8988T (cell line): ENCODE results near the gene MAD2L1BP.

Experiments
- DNase-seq: peaks from one replicate; pipeline ENCODE4 v3.0.0; 2011

MAD2L1BP gene

DNA sequence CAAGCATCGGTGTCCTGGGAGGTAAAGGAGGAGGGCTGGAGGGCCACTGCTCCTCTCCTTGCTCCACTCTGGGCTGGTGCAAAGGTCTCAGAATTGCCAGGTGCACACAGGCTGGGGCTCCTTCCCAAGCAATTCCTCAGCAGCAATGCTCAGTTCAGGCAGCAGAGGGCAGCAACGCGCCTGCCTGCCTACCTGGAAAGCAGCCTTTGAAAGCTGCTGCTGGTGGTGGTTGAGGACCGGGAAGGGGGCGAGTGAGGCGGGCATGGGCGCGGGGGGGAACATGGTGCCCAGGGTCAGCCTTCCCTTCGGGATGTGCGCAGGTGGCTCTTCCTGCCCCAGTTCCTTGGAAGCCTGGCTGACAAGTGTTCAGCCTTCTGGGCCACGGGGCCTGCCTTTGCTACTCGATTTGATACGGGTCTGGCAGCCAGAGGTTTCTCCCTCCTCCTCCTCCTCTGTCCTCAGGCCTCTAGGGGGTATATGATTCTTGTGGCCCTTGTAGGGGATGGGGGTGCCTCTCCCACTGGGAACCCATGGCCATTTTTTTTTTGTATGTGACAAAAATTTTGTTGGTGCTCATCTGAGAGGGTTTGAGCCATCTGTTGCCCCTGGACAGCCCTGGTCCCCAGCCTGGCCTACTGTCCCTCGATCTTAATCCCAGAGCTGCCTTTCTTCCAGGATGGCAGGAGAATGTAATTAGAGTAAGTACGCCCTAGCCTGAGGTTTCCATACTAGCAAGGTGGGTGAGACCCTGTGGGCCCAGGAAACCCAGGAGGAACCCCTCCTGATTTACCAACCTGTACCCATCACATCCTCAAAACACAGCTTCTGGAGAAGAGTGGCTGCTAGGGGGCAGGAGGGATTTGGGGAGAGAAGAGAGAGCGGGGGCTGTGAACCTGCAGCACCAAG is 31.9 kb downstream of the MAD2L1BP start:
- DNase-seq, result peak; percentile 76

DNA sequence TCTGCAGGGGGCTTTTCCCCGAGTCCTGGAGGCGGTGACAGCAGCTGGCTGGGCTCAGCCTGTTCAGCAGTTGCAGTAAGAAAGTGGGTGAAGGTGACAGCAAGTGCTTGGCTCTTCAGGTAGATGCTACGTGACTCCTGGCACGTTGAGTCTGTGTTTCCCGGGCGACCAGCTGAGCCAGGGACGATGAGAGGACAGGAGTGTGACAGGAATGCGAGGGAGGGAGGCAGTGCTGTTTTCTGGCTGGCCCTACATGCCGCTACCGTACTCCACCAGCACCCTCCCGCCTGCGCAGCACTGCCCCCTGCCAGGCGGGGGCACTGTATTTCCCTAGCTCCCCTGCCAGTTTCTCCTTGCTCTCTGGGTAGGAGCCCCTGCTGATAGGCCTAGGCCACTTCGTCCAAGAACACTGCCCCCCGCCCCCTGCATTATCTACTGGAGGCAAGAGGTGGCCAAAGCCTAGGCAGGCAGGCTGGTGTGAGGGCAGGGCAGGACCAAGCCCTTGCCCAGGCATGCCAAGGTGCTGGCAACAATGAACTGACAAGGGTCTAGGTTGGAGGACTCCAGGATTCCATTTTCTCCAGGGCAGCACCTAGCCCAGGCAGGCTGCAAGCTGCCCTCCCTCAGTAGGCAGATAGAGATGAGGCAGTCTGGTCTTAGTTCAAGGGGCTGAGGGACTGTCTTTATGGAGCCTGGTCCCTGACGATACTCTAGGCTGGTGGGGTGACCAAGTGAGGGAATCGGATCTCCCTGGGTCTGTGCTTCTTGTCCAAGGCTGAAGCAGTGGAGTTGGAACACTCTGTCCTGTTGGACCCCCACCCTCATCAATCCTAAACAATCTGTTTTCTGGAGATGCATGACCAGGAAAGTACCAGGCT is 32.8 kb downstream of the MAD2L1BP start:
- peak; percentile 88 for DNase-seq

DNA sequence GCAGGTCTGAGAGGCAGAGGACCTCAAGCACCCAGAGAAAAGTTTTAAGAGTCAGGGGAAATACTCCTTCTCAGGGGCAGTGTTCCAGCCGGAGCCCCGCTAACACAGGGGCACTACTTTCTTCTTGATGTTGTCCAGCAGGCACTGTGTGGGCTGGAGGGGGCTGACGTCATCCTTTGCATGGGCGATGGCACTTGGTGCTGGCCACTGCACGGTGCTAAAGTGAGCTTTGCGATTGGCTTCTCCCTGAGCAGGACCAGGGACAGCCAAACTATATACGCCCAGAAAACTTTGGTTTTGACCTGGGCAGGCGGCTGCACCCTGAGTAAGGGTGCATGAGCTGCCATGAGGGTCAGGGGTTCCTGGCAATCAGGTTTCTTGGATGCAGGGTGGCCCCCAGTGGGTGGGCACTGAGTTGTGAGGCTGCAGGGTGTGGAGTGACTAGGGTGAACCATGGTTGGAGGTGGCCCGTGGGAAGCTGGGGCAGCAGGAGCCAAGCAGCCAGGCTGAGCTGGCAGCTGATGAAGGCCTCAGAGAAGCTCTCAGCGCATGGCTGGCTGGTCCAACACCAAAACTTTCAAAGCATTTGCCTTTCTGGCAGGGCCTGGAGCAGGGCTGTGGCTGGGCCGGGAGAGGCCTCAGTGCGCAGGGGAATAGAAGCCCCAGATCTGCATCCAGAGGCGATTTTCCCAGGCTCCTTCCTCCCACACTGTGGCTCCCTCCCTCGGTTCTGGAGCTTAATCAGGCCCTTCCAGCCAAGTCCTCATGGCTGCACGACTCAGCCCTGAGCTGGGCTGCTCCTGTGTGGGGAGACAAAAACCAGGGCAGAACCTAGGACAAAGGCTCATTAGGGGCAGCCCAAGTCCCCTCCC is 33.6 kb downstream of the MAD2L1BP start:
- DNase-seq, result no peak

DNA sequence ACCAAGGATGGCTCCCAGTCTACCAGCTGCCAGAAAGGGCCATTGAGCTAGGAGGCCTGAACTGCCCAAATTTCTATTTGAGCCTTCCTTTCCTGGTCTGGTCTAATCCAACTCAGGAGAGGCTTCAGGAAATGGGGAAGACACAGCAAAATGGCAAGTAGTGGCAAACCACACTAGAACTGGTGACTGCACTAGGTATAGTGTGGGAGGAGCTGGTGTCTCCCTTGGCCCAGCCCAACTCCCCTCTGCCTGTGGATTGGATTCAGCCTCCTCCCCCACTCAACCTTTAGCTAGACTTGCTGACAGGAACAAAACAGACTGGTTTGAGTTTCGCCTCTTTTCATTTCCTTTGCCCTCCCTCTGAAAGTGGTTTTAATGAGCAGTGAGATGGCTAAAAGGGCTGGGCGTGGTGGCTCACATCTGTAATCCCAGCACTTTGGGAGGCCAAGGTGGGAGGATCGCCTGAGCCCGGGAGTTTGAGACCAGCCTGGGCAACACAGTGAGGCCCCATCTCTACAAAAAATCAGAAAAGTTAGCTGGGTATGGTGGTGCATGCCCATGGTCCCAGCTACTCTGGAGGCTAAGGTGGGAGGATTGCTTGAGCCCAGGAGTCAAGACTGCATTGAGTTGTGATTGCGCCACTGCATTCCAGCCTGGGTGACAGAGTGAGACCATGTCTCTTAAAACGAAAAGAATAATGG is 34.4 kb downstream of the MAD2L1BP start:
- no peak for DNase-seq

DNA sequence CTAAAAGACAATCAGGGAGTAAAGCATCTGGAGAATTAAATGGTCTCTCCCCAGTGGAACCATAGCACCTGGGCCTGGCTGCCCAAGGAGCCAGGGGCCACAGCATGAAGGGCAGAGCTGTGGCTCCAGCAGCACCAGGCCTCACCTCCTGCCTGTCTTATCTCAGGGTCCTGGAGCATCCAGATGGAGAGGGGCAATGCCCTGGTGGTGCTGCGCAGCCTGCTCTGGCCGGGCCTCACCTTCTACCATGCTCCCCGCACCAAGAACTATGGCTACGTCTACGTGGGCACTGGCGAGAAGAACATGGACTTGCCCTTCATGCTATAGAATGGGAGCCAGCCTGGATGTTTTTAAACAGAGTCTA is 35.0 kb downstream of the MAD2L1BP start:
- no peak for DNase-seq

DNA sequence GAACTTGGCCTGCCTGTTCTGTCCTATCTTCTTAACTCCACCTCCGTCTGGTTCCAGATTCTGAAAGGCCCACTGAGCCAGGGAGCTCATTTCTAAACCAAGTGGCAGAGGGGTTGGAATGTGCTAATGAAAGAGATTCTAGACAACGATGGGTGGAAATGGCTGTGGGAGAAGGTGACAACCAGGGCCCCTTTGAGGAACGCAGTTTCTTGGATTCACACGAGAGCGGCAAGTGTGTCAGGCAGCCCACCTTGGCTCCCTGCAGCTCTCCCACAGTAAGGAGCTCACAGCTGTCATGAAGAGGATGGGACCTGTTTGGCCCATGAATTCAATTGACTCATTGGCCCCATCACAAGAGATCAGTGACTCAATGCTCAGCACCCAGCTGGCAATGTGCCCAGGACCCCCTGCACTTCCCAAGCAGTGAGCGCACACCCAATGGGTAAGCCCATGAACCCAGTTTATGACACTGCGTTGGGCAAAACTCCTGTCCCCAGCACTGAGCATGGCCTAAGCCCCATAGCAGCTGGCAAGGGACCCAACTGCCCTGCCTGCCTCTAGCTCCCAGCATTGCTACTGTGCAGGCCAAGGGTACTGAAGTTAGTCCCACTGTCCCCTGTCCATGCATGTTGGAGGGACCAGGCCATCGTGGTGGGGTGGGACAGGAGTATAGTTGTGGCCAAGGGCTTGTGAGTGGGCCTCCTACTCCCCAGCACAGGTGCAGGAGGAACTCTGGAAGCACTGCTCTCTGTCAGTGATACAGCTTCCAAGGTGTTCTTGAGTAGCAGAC is 35.6 kb downstream of the MAD2L1BP start:
- DNase-seq, result no peak

DNA sequence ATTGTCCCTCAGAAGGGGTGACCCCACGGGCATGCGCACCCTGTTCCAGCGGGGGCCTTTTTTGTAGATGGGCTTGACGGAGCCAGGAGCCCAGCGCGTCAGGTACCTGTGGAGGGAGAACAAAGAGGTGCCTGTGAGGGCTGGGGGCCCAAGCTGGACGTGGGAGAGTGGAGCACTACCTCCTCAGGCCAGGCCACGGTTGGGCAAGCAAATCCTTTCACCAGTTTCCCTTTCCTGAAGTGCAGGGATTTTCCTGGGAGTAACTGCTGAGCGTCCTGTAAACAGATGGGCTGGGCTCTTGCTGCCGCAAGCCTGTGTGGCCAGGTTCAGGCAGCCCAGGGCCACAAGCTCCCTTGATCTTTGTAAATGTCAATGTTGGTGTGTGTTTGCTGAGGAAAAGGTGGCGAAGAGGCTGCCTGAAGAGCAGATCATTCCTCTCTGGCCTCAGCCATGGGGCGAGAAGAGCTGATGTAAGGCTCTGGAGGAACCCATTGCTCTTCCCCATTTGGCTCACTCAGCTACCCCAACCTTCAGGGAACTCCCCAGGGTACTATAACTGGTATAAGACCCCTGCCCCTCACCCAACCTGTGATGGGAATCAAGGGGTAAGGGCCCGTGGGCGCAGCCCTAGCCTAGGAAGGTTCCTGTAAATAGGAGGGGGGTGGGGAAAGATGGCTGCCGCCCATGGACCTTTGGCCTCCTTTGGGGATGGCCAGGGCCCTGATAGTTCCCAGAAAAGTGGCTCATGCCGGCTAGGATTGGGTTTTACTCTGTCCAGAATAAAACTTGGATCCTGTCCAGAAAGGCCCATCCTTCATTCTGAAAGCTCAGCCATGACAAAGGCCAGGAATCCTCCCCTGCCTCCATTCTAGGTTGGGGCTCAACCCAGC is 36.4 kb downstream of the MAD2L1BP start:
- DNase-seq, result no peak

DNA sequence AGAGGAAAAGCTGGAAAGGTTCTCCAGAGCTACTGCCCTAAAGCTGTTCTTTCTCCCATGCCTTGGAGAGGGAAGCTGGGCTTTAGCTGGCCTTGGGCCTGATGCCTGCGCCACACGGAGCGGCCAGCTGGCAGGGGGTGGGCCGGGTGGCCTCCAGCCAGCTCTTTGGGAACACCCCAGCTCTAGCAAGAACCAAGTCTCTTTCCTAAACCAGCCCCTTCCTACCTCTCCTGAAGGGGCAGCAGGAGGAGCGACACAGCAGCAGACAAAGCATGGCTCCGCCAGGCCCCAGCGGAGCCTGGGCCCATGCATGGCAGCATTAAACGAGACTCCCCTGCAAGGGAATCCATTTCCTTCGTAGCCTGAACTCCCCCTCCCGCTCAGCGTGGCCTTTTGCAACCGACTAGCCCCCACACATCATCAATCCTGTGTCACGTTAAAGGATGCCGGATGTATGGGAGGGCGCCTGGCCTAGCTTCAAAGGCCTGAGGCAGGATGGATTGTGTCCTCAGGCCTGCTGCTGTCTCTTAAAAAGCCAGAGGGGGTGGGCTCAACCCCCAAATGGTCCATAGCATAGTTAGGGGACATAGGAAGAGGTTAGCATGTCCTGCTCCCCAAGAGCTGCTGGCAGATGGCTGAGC is 37.9 kb downstream of the MAD2L1BP start:
- no peak for DNase-seq

DNA sequence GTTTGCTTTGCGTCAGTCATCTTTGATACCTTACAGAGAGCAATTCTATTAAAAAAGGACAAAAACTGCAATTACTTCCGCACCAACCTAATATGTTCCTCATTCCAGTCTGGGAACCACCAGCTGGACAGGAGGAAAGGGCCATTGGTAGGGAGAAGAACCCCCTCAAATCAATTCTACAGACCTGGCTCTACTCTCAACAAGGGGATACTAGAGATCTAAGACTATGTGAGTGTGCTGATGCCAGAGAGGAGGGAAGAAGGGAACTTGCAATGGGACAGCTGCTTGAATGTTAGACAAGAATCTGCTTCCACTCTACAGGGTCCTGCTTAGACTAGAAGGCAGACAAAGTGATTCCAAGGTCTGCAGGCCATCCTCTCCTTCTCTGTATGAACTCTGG is 38.7 kb downstream of the MAD2L1BP start:
- no peak for DNase-seq

DNA sequence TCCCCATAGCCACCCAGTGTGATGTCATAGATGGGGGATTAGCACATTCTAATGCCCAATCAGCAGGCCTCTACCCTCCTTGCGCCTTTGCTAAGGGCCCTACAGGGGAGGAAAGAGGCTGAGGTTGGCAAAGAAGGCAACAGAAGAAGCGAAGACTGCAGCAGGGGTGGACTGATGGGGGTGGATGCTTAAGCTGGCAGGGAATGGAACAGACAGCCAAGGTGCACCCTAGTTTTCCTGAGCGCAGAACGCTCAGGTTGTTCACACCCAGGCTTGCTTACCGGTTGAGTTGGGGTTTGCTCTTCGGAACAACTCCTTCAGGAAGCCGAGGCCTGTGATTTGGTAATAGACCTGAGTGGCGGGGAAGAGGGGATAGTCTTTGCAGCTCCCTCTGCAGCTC is 39.3 kb downstream of the MAD2L1BP start:
- no peak for DNase-seq

DNA sequence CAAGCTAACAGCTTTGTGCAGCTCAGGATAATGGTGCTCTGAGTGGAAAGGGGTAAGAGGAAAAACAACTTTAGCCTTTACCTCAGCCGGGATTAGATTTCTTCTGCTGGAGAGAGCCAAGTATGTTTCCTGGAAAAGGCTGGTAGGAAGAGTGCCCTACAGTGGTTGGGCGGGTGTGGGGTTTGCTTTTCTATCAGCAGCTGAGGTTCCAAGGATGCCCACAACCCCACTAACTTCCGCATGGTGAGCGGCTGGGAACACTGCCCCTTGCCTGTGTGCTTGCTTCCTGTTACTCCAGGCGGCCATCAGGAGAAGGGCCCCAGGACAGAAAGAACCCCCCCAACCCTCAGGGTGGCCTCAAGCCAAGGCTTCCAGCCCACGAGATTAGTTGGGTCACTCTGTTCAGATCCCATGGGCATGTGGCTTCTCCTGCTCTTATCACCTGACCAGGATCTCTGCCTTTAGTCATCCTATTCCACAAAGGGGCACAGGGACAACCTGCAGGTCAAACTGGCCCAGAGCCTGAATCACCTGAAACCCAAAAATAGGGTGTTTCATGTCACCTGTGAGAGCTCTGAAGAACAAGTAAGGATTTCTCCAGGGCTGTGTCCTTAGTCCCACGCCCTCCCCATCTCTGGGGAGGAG is 41.4 kb downstream of the MAD2L1BP start:
- no peak for DNase-seq

DNA sequence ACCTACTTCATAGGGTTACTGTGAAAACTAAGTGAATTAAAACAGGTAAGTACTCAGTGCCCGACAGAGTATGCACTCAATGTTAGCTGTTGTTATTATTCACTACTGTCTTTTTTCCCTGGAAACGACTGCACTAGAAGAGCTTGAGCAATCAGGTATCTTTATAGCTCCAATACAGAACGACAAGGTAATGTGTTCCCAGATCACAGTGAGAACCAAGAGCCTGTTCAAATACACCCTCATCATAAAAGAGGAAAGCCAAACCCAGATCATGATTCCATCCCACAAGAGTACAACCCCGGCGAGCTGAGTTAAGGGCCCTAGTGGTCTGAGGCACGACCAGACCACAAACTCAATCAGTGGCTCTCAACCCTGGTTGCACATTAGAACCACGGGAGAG is 42.1 kb downstream of the MAD2L1BP start:
- no peak for DNase-seq

DNA sequence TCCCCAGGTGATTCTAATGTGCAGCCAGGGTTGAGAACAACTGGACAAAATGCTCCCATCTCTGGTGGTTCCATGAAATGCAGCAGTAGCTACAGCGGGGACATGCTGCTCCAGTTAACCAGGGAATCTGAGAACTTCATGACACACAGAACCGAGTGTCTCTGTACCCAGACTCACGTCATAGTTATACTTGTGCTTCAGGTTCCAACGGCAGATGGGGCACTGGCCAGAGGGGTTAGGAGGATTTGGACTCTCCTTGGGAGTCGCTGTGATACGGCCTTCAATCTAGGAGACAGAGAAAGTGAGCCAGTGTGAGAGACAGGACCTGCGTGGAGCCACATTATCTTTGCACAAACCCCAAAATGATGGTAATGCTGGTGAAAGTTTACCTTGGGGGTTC is 42.7 kb downstream of the MAD2L1BP start:
- no peak for DNase-seq

DNA sequence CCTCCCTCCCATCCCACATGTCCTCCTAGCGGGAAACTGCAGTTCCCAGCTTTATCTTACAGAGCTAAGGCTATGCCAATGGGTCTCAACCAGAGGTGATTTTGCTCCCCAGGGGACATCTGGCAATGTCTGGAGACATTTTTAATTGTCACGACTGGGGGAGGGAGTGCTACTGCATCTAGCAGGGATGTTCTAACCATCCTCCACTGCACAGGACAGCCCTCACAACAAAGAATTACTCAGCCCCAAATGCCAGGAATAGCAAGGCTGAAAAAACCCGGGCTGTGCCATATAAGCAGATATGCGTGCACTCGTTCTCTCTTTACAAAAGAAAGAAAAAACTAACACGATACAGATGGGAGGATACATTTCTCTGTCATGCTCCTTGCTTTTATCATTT is 43.4 kb downstream of the MAD2L1BP start:
- no peak for DNase-seq

DNA sequence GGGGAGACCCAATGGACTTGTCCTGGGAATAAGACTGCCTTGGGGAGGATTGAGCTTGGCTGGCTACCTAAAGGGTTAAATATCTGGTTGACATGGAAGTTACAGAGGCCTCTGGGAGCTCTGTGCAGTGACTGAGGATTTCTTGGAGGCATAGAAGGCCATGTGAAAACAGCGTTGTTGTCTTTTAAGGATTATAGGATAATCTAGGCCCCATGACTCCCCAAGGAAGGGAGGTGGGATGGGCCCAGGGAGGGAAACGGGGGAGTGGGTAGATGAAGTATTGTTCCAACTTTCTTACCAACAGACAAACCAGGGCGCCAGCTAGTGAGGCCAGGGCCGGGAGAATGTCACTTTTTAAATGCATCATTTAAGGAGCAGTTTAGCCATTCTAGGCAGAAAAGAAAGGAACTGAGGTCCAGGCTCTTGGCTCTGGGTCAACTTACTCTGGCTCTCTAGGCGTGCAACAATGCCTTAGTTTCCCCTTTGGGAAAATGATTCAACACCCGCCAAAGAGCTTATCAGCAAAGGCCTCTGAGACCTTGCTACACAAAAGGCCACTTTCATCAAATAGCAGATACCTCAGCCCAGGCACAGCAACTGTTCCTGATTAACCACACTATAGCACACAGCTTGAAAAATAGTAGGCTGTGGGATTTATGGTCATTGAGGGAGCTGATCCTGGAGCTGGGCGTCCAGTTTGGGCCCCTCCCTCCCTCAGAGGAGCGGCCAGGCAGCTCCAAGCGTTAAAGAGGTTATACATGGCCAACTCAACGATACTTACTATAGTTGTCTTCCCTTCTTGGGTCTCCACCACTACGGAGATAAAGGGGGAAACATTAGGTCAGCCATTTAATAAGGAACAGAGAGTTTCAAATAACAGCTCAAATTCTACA is 44.9 kb downstream of the MAD2L1BP start:
- DNase-seq, result no peak

DNA sequence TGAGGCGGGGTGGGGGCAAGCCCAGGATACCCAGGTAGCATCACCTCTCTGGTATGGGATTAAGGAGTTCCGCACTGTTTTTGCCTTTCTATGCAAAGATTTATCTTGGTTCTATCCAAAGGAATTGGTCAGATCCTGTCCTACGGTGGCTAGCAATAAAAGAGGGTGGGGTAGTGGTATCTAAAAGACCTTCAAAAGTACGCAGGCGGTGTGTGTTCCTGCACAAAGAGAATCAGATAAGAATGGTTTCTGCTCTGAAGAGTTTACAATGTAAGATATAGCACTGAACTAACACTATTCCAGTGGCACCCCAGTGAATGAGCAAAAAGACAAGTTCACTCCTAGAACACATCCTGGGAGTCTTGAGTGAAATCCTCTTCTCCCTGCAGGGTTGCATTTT is 45.7 kb downstream of the MAD2L1BP start:
- DNase-seq, result no peak

DNA sequence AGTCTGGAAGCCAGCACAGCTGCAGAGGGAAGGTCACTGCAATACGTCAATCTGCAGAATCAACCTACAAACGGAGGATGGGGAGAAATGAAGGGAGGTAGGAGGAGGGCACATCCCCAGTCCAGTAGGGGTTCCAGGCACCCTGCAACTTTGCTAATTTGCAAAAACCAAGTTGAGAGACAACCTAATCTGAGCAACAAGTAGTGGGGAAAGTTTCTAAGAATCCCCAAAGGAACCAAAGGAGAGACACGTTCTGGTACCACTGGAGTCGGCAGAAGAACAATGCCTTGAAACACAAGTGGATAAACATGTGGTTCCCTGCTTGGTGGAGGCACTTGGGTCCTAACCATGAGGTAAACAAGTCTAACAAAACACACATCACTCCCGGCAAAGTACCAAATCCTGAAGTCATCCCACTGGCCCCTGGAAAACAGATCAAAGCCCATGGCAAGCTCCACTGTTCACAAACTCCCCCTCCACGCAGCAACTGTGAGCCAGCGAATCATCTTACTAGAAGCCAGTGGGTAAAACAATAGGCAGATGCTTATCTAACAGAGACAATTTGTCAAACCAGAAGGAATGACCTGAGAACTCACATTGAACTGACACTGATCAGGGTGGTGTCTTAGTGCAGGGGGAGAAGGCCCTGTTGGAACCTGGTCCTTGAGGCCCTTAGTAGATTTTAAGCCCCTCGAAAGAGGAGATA is 47.2 kb downstream of the MAD2L1BP start:
- no peak for DNase-seq
